K562 (cell line): Measurements from ENCODE around the gene PALM3.
A peak's percentile ranks its signal among the peaks of the same experiment; 100 is the strongest.
"Not testable (repeated sequence)": the region's sequence is repeated elsewhere in the genome, so short reads cannot be mapped to it uniquely, and the experiment has no call there.

Source experiments
- JUND ChIP-seq, 2 experiments: IDR thresholded peaks; 2 replicates in 1 of 2; 3 replicates in 1 of 2; pipeline ENCODE4 v1.6.1; 2011; ENCODE audit warnings: borderline replicate concordance in 2 of 2, low read depth in 2 of 2, low read length in 2 of 2, improper control_type of control experiment in 1 of 2, missing biosample characterization in 1 of 2, missing genetic modification characterization in 1 of 2, missing genetic modification reagents in 1 of 2
- MAFF ChIP-seq: IDR thresholded peaks from 2 replicates; pipeline ENCODE4 v1.6.1; 2012; ENCODE audit warnings: low read length, improper control_type of control experiment
- PCBP1 ChIP-seq: fragments of 200-400 bp; formaldehyde crosslinking; IDR thresholded peaks from 2 replicates; pipeline ENCODE4 v1.6.1; 2018; ENCODE audit warnings: mild to moderate bottlenecking, low read depth, low read length; ENCODE audit not compliant: poor library complexity, severe bottlenecking
- POLR2A ChIP-seq: fragments of 450-650 bp; conservative IDR thresholded peaks from 2 replicates; pipeline ENCODE4 v1.6.1; 2016
- RB1 ChIP-seq: fragments of 450-650 bp; IDR thresholded peaks from 2 replicates; pipeline ENCODE4 v1.6.1; 2017; ENCODE audit warnings: low read depth, mild to moderate bottlenecking
- SIN3A ChIP-seq, 2 experiments: fragments of 150-350 bp in 1 of 2; IDR thresholded peaks; 2 replicates each; pipeline ENCODE4 v1.6.1; 2011 to 2016; ENCODE audit warnings: borderline replicate concordance in 2 of 2, low read depth in 2 of 2, low read length in 2 of 2, mild to moderate bottlenecking in 2 of 2, moderate library complexity in 2 of 2; ENCODE audit not compliant: control insufficient read depth in 1 of 2
- TGIF2 ChIP-seq: sonication (generic); formaldehyde crosslinking; IDR thresholded peaks from 2 replicates; pipeline ENCODE4 v1.8.1; 2022; ENCODE audit warnings: mild to moderate bottlenecking, missing genetic modification reagents, moderate library complexity
- ZSCAN29 ChIP-seq: fragments of 450-650 bp; IDR thresholded peaks from 2 replicates; pipeline ENCODE4 v1.6.1; 2017
- TF ChIP-seq, protein P1 (sequence below): fragments of 450-650 bp; IDR thresholded peaks from 2 replicates; pipeline ENCODE4 v1.6.1; 2016; ENCODE audit warnings: low read depth
- TF ChIP-seq, protein P2 (sequence below), 3 experiments: IDR thresholded peaks in 2 of 3; conservative IDR thresholded peaks in 1 of 3; 2 replicates each; pipeline ENCODE4 v1.5.1; 2011 to 2012; ENCODE audit warnings: low read length in 3 of 3, mild to moderate bottlenecking in 3 of 3, control low read depth in 2 of 3, improper control_type of control experiment in 1 of 3, inconsistent platforms in 1 of 3, low read depth in 1 of 3, mixed read lengths in 1 of 3, moderate library complexity in 1 of 3; ENCODE audit not compliant: insufficient read depth in 2 of 3

- TF ChIP-seq PCBP1; JUND (IDR thresholded peaks at IDR 0.05; ENCODE audit: borderline replicate concordance, low read depth, low read length); JUND (tag; IDR thresholded peaks at IDR 0.05; ENCODE audit: borderline replicate concordance, low read depth, low read length); ZSCAN29; RB1; SIN3A (IDR thresholded peaks at IDR 0.05; ENCODE audit: borderline replicate concordance in 2 of 2, control insufficient read depth in 1 of 2, low read depth in 2 of 2, low read length in 2 of 2); MAFF; TGIF2 (CRISPR knock-in tag); POLR2A: not testable (repeated sequence)
- TF ChIP-seq, protein P1, sequence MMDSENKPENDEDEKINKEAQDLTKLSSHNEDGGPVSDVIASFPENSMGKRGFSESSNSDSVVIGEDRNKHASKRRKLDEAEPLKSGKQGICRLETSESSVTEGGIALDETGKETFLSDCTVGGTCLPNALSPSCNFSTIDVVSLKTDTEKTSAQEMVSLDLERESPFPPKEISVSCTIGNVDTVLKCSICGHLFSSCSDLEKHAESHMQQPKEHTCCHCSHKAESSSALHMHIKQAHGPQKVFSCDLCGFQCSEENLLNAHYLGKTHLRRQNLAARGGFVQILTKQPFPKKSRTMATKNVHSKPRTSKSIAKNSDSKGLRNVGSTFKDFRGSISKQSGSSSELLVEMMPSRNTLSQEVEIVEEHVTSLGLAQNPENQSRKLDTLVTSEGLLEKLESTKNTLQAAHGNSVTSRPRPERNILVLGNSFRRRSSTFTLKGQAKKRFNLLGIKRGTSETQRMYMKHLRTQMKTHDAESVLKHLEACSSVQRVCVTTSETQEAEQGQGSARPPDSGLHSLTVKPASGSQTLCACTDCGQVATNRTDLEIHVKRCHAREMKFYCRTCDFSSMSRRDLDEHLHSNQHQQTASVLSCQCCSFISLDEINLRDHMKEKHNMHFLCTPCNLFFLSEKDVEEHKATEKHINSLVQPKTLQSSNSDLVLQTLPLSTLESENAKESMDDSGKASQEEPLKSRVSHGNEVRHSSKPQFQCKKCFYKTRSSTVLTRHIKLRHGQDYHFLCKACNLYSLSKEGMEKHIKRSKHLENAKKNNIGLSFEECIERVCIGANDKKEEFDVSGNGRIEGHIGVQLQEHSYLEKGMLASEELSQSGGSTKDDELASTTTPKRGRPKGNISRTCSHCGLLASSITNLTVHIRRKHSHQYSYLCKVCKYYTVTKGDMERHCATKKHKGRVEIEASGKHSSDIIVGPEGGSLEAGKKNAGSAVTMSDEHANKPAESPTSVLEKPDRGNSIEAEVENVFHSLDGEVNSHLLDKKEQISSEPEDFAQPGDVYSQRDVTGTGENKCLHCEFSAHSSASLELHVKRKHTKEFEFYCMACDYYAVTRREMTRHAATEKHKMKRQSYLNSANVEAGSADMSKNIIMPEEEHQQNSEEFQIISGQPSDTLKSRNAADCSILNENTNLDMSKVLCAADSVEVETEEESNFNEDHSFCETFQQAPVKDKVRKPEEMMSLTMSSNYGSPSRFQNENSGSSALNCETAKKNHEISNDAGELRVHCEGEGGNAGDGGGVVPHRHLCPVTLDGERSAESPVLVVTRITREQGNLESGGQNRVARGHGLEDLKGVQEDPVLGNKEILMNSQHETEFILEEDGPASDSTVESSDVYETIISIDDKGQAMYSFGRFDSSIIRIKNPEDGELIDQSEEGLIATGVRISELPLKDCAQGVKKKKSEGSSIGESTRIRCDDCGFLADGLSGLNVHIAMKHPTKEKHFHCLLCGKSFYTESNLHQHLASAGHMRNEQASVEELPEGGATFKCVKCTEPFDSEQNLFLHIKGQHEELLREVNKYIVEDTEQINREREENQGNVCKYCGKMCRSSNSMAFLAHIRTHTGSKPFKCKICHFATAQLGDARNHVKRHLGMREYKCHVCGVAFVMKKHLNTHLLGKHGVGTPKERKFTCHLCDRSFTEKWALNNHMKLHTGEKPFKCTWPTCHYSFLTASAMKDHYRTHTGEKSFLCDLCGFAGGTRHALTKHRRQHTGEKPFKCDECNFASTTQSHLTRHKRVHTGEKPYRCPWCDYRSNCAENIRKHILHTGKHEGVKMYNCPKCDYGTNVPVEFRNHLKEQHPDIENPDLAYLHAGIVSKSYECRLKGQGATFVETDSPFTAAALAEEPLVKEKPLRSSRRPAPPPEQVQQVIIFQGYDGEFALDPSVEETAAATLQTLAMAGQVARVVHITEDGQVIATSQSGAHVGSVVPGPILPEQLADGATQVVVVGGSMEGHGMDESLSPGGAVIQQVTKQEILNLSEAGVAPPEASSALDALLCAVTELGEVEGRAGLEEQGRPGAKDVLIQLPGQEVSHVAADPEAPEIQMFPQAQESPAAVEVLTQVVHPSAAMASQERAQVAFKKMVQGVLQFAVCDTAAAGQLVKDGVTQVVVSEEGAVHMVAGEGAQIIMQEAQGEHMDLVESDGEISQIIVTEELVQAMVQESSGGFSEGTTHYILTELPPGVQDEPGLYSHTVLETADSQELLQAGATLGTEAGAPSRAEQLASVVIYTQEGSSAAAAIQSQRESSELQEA: not testable (repeated sequence)
- TF ChIP-seq, protein P2, sequence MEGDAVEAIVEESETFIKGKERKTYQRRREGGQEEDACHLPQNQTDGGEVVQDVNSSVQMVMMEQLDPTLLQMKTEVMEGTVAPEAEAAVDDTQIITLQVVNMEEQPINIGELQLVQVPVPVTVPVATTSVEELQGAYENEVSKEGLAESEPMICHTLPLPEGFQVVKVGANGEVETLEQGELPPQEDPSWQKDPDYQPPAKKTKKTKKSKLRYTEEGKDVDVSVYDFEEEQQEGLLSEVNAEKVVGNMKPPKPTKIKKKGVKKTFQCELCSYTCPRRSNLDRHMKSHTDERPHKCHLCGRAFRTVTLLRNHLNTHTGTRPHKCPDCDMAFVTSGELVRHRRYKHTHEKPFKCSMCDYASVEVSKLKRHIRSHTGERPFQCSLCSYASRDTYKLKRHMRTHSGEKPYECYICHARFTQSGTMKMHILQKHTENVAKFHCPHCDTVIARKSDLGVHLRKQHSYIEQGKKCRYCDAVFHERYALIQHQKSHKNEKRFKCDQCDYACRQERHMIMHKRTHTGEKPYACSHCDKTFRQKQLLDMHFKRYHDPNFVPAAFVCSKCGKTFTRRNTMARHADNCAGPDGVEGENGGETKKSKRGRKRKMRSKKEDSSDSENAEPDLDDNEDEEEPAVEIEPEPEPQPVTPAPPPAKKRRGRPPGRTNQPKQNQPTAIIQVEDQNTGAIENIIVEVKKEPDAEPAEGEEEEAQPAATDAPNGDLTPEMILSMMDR (IDR thresholded peaks at IDR 0.05 in 2 of 3, conservative IDR thresholded peaks at IDR 0.05 in 1 of 3; ENCODE audit: insufficient read depth in 2 of 3, low read depth in 1 of 3, low read length in 3 of 3): peak in 2 of 3 experiments; percentile 15 to 29; a peak in 2 of 6 replicates
These were observed 26.7 kb downstream of the PALM3 start for GRCh38 chr19:14035159-14035558.
